Measurements from ENCODE around the gene WBP2. TPM values are rescaled to one million over a fixed set of nuclear protein-coding genes. Genes with fewer than 3 reads are reported as not detected.

The WBP2 gene
- total and polyA plus RNA-seq, 9 of the 15 experiments (the other 6 are each of a cell fraction or from before 2014, with no cell fraction given), result 2.2 to 74.3 (median 20.0) TPM

DNA sequence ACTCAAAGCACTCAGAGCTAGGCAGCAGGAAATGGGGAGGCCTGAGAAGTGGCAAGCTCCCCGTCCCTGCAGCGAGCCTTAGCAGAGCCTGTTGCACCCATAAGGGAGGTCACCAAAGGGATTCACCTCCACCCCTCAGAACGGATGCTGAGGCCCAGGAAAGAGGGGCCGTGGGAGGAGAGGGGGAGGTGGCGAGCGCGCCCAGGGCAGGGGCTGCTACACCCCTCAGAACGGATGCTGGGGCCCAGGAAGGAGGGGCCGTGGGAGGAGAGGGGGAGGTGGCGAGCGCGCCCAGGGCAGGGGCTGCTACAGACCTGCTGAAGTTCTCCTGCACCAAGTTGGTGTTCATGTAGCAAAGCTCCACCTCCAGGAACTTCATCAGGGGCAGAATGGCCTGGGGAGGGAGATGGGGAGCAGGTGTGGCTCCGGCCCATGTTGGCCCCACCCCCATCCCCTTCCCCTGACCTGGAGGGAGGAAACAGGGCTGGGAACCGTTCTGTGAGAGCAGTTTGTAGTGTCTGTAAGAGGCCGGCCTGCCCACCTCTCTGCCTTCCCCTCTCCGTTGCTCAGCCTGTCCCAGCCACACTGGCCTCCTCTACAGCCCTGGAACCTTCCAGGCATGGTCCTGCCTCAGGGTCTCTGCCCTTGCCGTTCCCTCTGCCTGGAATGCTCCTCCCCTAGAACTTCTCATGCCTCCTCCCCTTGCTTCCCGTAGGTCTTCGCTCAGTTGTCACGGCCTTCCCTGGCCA is 22.3 kb downstream of the WBP2 start:
- FAIRE-seq (no peak), DNase-seq (ENCODE audit: extremely low read depth in 1 of 4, low spot score in 3 of 4) (no peak), ATAC-seq (peak; percentile 38)
- Histone ChIP-seq H3K4me3 (no peak overlapping the region), H2AFZ (ENCODE audit: low read depth, low read length) (no peak overlapping the region), H3K79me2 (ENCODE audit: control insufficient read depth, insufficient read depth, low read length) (peaks cover 3% of the 10 kb centered on the region; the same call in 1 of the 3 replicates), H4K20me1 (replicated peaks; ENCODE audit: control insufficient read depth, insufficient read depth, low read length) (0 out of 2 replicates have a peak, but pooled peaks cover 4% of the 10 kb centered on the region), H3K4me2 (ENCODE audit: insufficient read depth, low read length) (no peak overlapping the region), H3K9me3 (replicated peaks; ENCODE audit: control insufficient read depth, insufficient read depth, low read depth, low read length) (no peaks in the 10 kb centered on the region), H3K27me3 (ENCODE audit: control insufficient read depth in 2 of 2, insufficient read depth in 2 of 2, low read length in 2 of 2) (no peaks in the 10 kb centered on the region), H3K36me3 (ENCODE audit: control insufficient read depth, insufficient read depth, low read length) (peaks cover 94% of the 10 kb centered on the region; the same call in 2 of the 3 replicates), H3K9me1 (ENCODE audit: control insufficient read depth, insufficient read depth, low read length) (no peaks in the 10 kb centered on the region), H3K27ac (ENCODE audit: extremely low read depth, low read depth, low read length) (peak overlapping the region; percentile 45; the same call in 1 of the 3 replicates), H3K9ac (ENCODE audit: insufficient read depth in 1 of 2, low read depth in 2 of 2, low read length in 2 of 2) (peak overlapping the region in 1 of 2 experiments; percentile 81; a peak in 2 of 4 replicates), H3K4me1 (replicated peaks in 1 of 2; ENCODE audit: control insufficient read depth in 2 of 2, insufficient read depth in 2 of 2, low read length in 2 of 2) (peaks cover 0 to 57% of the 10 kb centered on the region in 2 experiments; a peak in 3 of 5 replicates)
- CTCF ChIA-PET (ENCODE audit: low intra/inter-chr PET ratio), result interaction anchor here (0.7 kb wide), 1 partner anchor 61 kb away, joined by 4 read pairs; no protein-coding TSS in a partner anchor
- in situ Hi-C loops (cut with MboI), result no loop called here
- POLR2A ChIA-PET, result interaction anchor here (1.0 to 4.8 kb wide), 7 partner anchors 8 to 57 kb away, joined by 3 to 46 read pairs (median 6); partner anchors contain the start of gene UNC13D
- intact Hi-C loops (cut with micrococcal nuclease), result no loop called here
- BruUV-seq (replicated peaks), result no TSS peak
- WGBS (ENCODE audit: insufficient coverage, low coverage, missing lambda C conversion rate), result 80% methylated on average over 6 of the region's 20 CpGs
- TF ChIP-seq ZNF717 (CRISPR knock-in tag; IDR thresholded peaks at IDR 0.05) (no peak), ZNF77 (CRISPR knock-in tag; IDR thresholded peaks at IDR 0.05) (no peak), RBFOX2 (IDR thresholded peaks at IDR 0.05; ENCODE audit: low read depth, low read length) (peak; percentile 56), ZNF431 (CRISPR knock-in tag; IDR thresholded peaks at IDR 0.05) (no peak), ZNF23 (CRISPR knock-in tag; IDR thresholded peaks at IDR 0.05) (no peak), SMAD4 (CRISPR knock-in tag; conservative IDR thresholded peaks at IDR 0.05) (no peak), NCOA1 (IDR thresholded peaks at IDR 0.05; ENCODE audit: low read depth) (no peak), SUPT5H (IDR thresholded peaks at IDR 0.05) (peak; percentile 48; the same call in 1 of the 2 replicates), MYBL2 (IDR thresholded peaks at IDR 0.05; ENCODE audit: low read depth) (no peak), MYBL2 (CRISPR knock-in tag; IDR thresholded peaks at IDR 0.05; ENCODE audit: borderline replicate concordance) (no peak), DACH1 (IDR thresholded peaks at IDR 0.05; ENCODE audit: partially characterized antibody) (no peak), MTF1 (CRISPR knock-in tag; IDR thresholded peaks at IDR 0.05; ENCODE audit: borderline replicate concordance) (no peak), POLR2G (IDR thresholded peaks at IDR 0.05; ENCODE audit: low read depth, low read length) (peak; percentile 50), ZNF740 (CRISPR knock-in tag; IDR thresholded peaks at IDR 0.05) (no peak), ZNF740 (tag; IDR thresholded peaks at IDR 0.05) (no peak), HMG20A (CRISPR knock-in tag; conservative IDR thresholded peaks at IDR 0.05) (no peak)

Measured in K562 (cell line).